HL-60 (cell line): Measurements from ENCODE around the gene FOXP3.

Source experiments
- DNase-seq, 2 experiments: peaks; one replicate each; pipeline ENCODE4 v3.0.0-alpha.2; 2010 to 2020; ENCODE audit warnings: low read depth in 1 of 2, low spot score in 1 of 2
- H3K27ac ChIP-seq: fragments of 250-450 bp; sonication (Bioruptor Pico); replicated peaks from 2 replicates; pipeline ENCODE4 v1.5.1; 2020; ENCODE audit warnings: mild to moderate bottlenecking, moderate library complexity
- H3K27me3 ChIP-seq: fragments of 250-450 bp; sonication (Bioruptor Pico); 2 replicates; pipeline ENCODE4 v1.5.1; 2021; ENCODE audit warnings: mild to moderate bottlenecking, moderate library complexity; ENCODE audit not compliant: insufficient read depth, poor library complexity, severe bottlenecking
- H3K4me3 ChIP-seq: replicated peaks from 2 replicates; pipeline ENCODE4 v1.5.1; 2011; ENCODE audit warnings: mild to moderate bottlenecking, control low read depth, low read length; ENCODE audit not compliant: insufficient read depth
- GABPA ChIP-seq: IDR thresholded peaks from 2 replicates; pipeline ENCODE4 v1.6.1; 2012; ENCODE audit warnings: low read depth
- POLR2AphosphoS5 ChIP-seq: IDR thresholded peaks from 2 replicates; pipeline ENCODE4 v1.6.1; 2012; ENCODE audit warnings: low read depth
- REST ChIP-seq: IDR thresholded peaks from 2 replicates; pipeline ENCODE4 v1.6.1; 2012; ENCODE audit warnings: low read depth; ENCODE audit not compliant: insufficient replicate concordance
- SPI1 ChIP-seq: IDR thresholded peaks from 2 replicates; pipeline ENCODE4 v1.6.1; 2012; ENCODE audit warnings: low read depth, mild to moderate bottlenecking, borderline replicate concordance
- TF ChIP-seq, protein P1 (sequence below): IDR thresholded peaks from one replicate; pipeline ENCODE4 v1.5.1; 2011; ENCODE audit warnings: low read length, control low read depth, inconsistent platforms; ENCODE audit not compliant: insufficient read depth

FOXP3 gene

DNA sequence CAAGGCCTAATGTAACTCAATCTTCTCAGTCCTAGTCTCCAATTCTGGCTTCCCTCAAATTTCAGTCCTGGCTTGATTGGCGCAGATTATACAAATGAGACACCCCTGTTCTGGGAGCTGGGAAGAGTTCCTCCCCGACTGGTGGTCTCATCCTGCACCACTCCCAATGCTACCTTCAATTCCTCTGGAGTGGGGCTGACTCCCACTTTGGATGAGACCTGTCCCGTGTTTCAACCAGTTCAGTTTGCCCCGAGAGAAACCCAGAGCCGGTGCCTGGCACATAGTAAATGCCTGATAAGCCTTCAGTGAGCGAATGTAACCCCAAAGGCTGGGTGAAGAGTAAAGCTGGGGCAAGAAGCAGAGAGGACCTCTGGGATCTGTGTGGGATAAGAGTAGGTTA lies 60.5 kb downstream of the FOXP3 start:
- H3K27me3 ChIP-seq: no peaks in the 10 kb centered on the region
- no peak overlapping the region for H3K27ac ChIP-seq
- H3K4me3 ChIP-seq: no peak overlapping the region
- TF ChIP-seq SPI1 (no peak), GABPA (no peak), REST (no peak), POLR2AphosphoS5 (no peak)
- TF ChIP-seq, protein P1, sequence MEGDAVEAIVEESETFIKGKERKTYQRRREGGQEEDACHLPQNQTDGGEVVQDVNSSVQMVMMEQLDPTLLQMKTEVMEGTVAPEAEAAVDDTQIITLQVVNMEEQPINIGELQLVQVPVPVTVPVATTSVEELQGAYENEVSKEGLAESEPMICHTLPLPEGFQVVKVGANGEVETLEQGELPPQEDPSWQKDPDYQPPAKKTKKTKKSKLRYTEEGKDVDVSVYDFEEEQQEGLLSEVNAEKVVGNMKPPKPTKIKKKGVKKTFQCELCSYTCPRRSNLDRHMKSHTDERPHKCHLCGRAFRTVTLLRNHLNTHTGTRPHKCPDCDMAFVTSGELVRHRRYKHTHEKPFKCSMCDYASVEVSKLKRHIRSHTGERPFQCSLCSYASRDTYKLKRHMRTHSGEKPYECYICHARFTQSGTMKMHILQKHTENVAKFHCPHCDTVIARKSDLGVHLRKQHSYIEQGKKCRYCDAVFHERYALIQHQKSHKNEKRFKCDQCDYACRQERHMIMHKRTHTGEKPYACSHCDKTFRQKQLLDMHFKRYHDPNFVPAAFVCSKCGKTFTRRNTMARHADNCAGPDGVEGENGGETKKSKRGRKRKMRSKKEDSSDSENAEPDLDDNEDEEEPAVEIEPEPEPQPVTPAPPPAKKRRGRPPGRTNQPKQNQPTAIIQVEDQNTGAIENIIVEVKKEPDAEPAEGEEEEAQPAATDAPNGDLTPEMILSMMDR: no peak
- DNase-seq: no peak

DNA sequence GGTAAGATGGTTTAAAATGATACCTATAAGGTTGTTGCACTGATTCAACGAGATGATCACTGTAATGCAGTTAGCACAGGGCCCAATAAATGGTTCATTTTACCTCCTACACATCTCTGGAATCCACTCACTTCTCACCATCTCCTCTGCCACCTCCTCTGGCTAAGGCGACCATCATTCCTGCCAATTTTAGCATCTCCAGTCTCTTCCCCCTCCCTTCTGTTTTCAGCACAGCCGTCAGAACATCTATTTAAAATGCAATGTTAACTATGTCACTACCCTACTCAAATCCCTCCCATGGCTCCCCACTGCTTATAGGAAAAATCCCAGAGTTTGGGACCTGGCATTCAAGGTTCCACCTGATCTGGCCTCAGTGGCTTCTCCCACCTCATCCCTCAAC lies 61.0 kb downstream of the FOXP3 start:
- TF ChIP-seq REST (no peak), GABPA (no peak), SPI1 (no peak), POLR2AphosphoS5 (no peak)
- TF ChIP-seq, protein P1: no peak
- Histone ChIP-seq H3K4me3 (no peak overlapping the region), H3K27ac (no peak overlapping the region), H3K27me3 (no peaks in the 10 kb centered on the region)
- no peak for DNase-seq

GRCh38 chrX:49202022-49202421 lies 62.5 kb downstream of the FOXP3 start:
- Histone ChIP-seq H3K4me3 (no peak overlapping the region), H3K27ac (no peak overlapping the region), H3K27me3 (no peaks in the 10 kb centered on the region)
- no peak for DNase-seq
- no peak for TF ChIP-seq REST
- TF ChIP-seq, protein P1: no peak
- no peak for TF ChIP-seq POLR2AphosphoS5
- no peak for TF ChIP-seq SPI1
- no peak for TF ChIP-seq GABPA
